Neural cell (in vitro differentiated cells): ENCODE measurements around the gene IGSF3. TPM values are rescaled to one million over a fixed set of nuclear protein-coding genes. Genes with fewer than 3 reads are reported as not detected.

ENCODE experiments used
- H2AFZ ChIP-seq: fragments of 200-600, 300-800 bp; sonication (generic), shearing (Covaris generic); 2 replicates; pipeline ENCODE4 v1.6.0; 2014; ENCODE audit warnings: low read depth, mild to moderate bottlenecking, antibody characterized with exemption, low read length, moderate library complexity
- H3F3A ChIP-seq: fragments of 200-600 bp; shearing (Covaris generic); 2 replicates; pipeline ENCODE4 v1.6.1; 2016; ENCODE audit warnings: mild to moderate bottlenecking, moderate library complexity, mixed read lengths, antibody characterized with exemption, low read length; ENCODE audit not compliant: insufficient read depth, poor library complexity, severe bottlenecking
- H3K27ac ChIP-seq: fragments of 200-600, 300-800 bp; sonication (generic), shearing (Covaris generic); 2 replicates; pipeline ENCODE4 v1.5.1; 2014; ENCODE audit warnings: mild to moderate bottlenecking, low read length, moderate library complexity
- H3K27me3 ChIP-seq: fragments of 300-800, 200-600 bp; sonication (generic), shearing (Covaris generic); 2 replicates; pipeline ENCODE4 v1.6.0; 2014; ENCODE audit warnings: mild to moderate bottlenecking, low read depth, low read length, moderate library complexity; ENCODE audit not compliant: insufficient read depth
- H3K36me3 ChIP-seq: fragments of 300-800, 200-600 bp; sonication (generic), shearing (Covaris generic); 2 replicates; pipeline ENCODE4 v1.5.1; 2014; ENCODE audit warnings: mild to moderate bottlenecking, antibody characterized with exemption, low read length, moderate library complexity; ENCODE audit not compliant: insufficient read depth
- H3K4me2 ChIP-seq: fragments of 300-800, 200-600 bp; sonication (generic), shearing (Covaris generic); 2 replicates; pipeline ENCODE4 v1.6.0; 2014; ENCODE audit warnings: mild to moderate bottlenecking, low read length
- H3K4me3 ChIP-seq: fragments of 300-800, 200-600 bp; sonication (generic), shearing (Covaris generic); 2 replicates; pipeline ENCODE4 v1.5.1; 2014; ENCODE audit warnings: mild to moderate bottlenecking, low read length, moderate library complexity
- H3K79me2 ChIP-seq: fragments of 200-600 bp; shearing (Covaris generic); replicated peaks from 2 replicates; pipeline ENCODE4 v1.6.0; 2014; ENCODE audit warnings: mild to moderate bottlenecking, low read length, moderate library complexity; ENCODE audit not compliant: insufficient read depth
- H3K9ac ChIP-seq: fragments of 300-800, 200-600 bp; sonication (generic), shearing (Covaris generic); 2 replicates; pipeline ENCODE4 v1.6.1; 2016; ENCODE audit warnings: mild to moderate bottlenecking, low read length, mixed read lengths
- H3K9me2 ChIP-seq: fragments of 200-600 bp; shearing (Covaris generic); 2 replicates; pipeline ENCODE4 v1.6.1; 2016; ENCODE audit warnings: mild to moderate bottlenecking, low read length, mixed read lengths; ENCODE audit not compliant: insufficient read depth
- H3K9me3 ChIP-seq: fragments of 200-600, 300-800 bp; sonication (generic), shearing (Covaris generic); 2 replicates; pipeline ENCODE4 v1.6.1; 2016; ENCODE audit warnings: mild to moderate bottlenecking, mixed run types, low read length, moderate library complexity, mixed read lengths
- H4K20me1 ChIP-seq: fragments of 200-600 bp; shearing (Covaris generic); 2 replicates; pipeline ENCODE4 v1.6.1; 2016; ENCODE audit warnings: mild to moderate bottlenecking, mixed run types; ENCODE audit not compliant: insufficient read depth
- CTCF ChIP-seq: fragments of 450-650 bp; IDR thresholded peaks from 2 replicates; pipeline ENCODE4 v1.5.1; 2014; ENCODE audit warnings: antibody characterized with exemption, mild to moderate bottlenecking, moderate library complexity; ENCODE audit not compliant: poor library complexity, severe bottlenecking
- EP300 ChIP-seq: fragments of 450-650 bp; conservative IDR thresholded peaks from 2 replicates; pipeline ENCODE4 v1.6.1; 2014; ENCODE audit warnings: antibody characterized with exemption, mild to moderate bottlenecking, moderate library complexity; ENCODE audit not compliant: poor library complexity, severe bottlenecking
- EZH2 ChIP-seq: fragments of 200-600, 300-800 bp; shearing (Covaris generic), sonication (generic); IDR thresholded peaks from 2 replicates; pipeline ENCODE4 v1.6.1; 2014; ENCODE audit warnings: antibody characterized with exemption, low read length, borderline replicate concordance, mild to moderate bottlenecking; ENCODE audit not compliant: insufficient read depth, poor library complexity, severe bottlenecking
- MXI1 ChIP-seq: fragments of 450-650 bp; conservative IDR thresholded peaks from 2 replicates; pipeline ENCODE4 v1.6.1; 2014; ENCODE audit warnings: antibody characterized with exemption, mild to moderate bottlenecking; ENCODE audit not compliant: poor library complexity, severe bottlenecking
- POLR2AphosphoS5 ChIP-seq: IDR thresholded peaks from 2 replicates; pipeline ENCODE4 v1.6.1; 2012
- RAD21 ChIP-seq: fragments of 450-650 bp; conservative IDR thresholded peaks from 2 replicates; pipeline ENCODE4 v1.6.1; 2014; ENCODE audit warnings: antibody characterized with exemption, mild to moderate bottlenecking, moderate library complexity
- SMC3 ChIP-seq: fragments of 450-650 bp; conservative IDR thresholded peaks from 2 replicates; pipeline ENCODE4 v1.6.1; 2014; ENCODE audit warnings: antibody characterized with exemption, mild to moderate bottlenecking, moderate library complexity; ENCODE audit not compliant: poor library complexity
- TAF1 ChIP-seq: IDR thresholded peaks from 2 replicates; pipeline ENCODE4 v1.6.1; 2012; ENCODE audit warnings: low read depth
- polyA plus RNA-seq: library from polyadenylated mRNA; depleted of rRNA; stranded (reverse); fragments of >200 nt; gene quantifications from 2 replicates; pipeline ENCODE4 v1.2.3, GENCODE V29; 2014
- TF ChIP-seq, protein P1 (sequence below): IDR thresholded peaks from 2 replicates; pipeline ENCODE4 v1.6.1; 2012; ENCODE audit warnings: borderline replicate concordance

IGSF3 gene
- polyA plus RNA-seq, 1 donor from 2014 or later: 81.4 TPM

- peak overlapping the region; percentile 79 for H3K9ac ChIP-seq
- no peaks in the 10 kb centered on the region for H3K9me3 ChIP-seq
- H3K36me3 ChIP-seq: no peaks in the 10 kb centered on the region
- H2AFZ ChIP-seq: no peak overlapping the region
- no peaks in the 10 kb centered on the region for H3F3A ChIP-seq
- TF ChIP-seq EZH2: no peak
- no peak for TF ChIP-seq RAD21
- no peak for TF ChIP-seq MXI1
- no peak for TF ChIP-seq EP300
- no peak for TF ChIP-seq TAF1
- no peak for TF ChIP-seq CTCF
- TF ChIP-seq POLR2AphosphoS5: no peak
- TF ChIP-seq SMC3: no peak
- TF ChIP-seq, protein P1, sequence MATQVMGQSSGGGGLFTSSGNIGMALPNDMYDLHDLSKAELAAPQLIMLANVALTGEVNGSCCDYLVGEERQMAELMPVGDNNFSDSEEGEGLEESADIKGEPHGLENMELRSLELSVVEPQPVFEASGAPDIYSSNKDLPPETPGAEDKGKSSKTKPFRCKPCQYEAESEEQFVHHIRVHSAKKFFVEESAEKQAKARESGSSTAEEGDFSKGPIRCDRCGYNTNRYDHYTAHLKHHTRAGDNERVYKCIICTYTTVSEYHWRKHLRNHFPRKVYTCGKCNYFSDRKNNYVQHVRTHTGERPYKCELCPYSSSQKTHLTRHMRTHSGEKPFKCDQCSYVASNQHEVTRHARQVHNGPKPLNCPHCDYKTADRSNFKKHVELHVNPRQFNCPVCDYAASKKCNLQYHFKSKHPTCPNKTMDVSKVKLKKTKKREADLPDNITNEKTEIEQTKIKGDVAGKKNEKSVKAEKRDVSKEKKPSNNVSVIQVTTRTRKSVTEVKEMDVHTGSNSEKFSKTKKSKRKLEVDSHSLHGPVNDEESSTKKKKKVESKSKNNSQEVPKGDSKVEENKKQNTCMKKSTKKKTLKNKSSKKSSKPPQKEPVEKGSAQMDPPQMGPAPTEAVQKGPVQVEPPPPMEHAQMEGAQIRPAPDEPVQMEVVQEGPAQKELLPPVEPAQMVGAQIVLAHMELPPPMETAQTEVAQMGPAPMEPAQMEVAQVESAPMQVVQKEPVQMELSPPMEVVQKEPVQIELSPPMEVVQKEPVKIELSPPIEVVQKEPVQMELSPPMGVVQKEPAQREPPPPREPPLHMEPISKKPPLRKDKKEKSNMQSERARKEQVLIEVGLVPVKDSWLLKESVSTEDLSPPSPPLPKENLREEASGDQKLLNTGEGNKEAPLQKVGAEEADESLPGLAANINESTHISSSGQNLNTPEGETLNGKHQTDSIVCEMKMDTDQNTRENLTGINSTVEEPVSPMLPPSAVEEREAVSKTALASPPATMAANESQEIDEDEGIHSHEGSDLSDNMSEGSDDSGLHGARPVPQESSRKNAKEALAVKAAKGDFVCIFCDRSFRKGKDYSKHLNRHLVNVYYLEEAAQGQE: no peak
- no peaks in the 10 kb centered on the region for H3K9me2 ChIP-seq
- peaks cover 37% of the 10 kb centered on the region for H3K79me2 ChIP-seq
- peak overlapping the region; percentile 92 for H3K4me3 ChIP-seq
- no peak overlapping the region for H3K27ac ChIP-seq
- peak overlapping the region; percentile 15 for H3K4me2 ChIP-seq
- no peaks in the 10 kb centered on the region for H3K27me3 ChIP-seq
- H4K20me1 ChIP-seq: no peaks in the 10 kb centered on the region
Measured at GRCh38 chr1:116668277-116668676, 744 bp upstream of the IGSF3 start.

DNA sequence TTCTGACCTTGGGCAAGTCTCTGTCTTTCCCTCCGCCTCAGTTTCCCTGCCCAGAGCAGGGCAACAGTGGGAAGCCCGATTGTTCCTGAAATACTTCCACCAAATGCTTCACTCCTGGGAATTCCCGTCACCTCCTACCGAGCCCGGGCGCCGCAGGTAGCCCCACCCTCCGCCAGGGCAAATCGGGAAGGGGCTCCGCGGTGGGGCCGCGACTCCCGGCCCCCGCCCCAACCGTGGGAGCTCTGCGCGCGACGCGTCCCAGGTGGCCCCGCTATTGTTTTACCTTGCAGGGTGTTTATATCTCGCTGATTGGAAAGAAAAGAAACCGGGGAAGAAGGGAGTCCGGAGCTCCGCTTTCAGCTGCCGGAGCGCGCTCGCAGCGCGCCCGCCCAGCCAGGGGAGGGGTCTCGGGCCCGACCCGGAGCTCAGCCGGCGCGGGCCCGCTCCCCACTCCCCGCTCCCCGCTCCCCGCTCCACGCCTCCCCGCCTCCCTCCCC lies 407 bp downstream of the IGSF3 start:
- Histone ChIP-seq H3K9me3 (no peaks in the 10 kb centered on the region), H3F3A (no peaks in the 10 kb centered on the region), H3K4me2 (peak overlapping the region; percentile 97), H3K79me2 (peaks cover 47% of the 10 kb centered on the region), H3K27me3 (no peaks in the 10 kb centered on the region), H3K27ac (peak overlapping the region; percentile 40), H2AFZ (peak overlapping the region; percentile 47), H3K9ac (peak overlapping the region; percentile 79), H3K4me3 (peak overlapping the region; percentile 92), H4K20me1 (no peaks in the 10 kb centered on the region), H3K9me2 (no peaks in the 10 kb centered on the region), H3K36me3 (no peaks in the 10 kb centered on the region)
- TF ChIP-seq CTCF (no peak), TAF1 (no peak), POLR2AphosphoS5 (no peak), EZH2 (no peak), SMC3 (no peak), RAD21 (no peak), MXI1 (peak; percentile 28), EP300 (no peak)
- TF ChIP-seq, protein P1: peak; percentile 17
